BE2C (cell line): ENCODE data around the gene SERPING1.

Experiments
- DNase-seq: peaks from one replicate; pipeline ENCODE4 v3.0.0-alpha.2; 2020
- H3K27me3 ChIP-seq: fragments of 250-450 bp; sonication (Bioruptor Pico); 2 replicates; pipeline ENCODE4 v1.5.1; 2020; ENCODE audit warnings: mild to moderate bottlenecking
- H3K36me3 ChIP-seq: fragments of 250-450 bp; sonication (Bioruptor Pico); 2 replicates; pipeline ENCODE4 v1.5.1; 2020; ENCODE audit warnings: mild to moderate bottlenecking
- H3K4me1 ChIP-seq: fragments of 250-450 bp; sonication (Bioruptor Pico); 2 replicates; pipeline ENCODE4 v1.5.1; 2020
- H3K4me3 ChIP-seq: 2 replicates; pipeline ENCODE4 v1.5.1; 2011; ENCODE audit warnings: low read depth, low read length
- H3K9me3 ChIP-seq: fragments of 250-450 bp; sonication (Bioruptor Pico); 2 replicates; pipeline ENCODE4 v1.5.1; 2020
- CTCF ChIP-seq: IDR thresholded peaks from 2 replicates; pipeline ENCODE4 v1.5.1; 2012; ENCODE audit warnings: mild to moderate bottlenecking, low read depth, low read length

SERPING1 gene

DNA sequence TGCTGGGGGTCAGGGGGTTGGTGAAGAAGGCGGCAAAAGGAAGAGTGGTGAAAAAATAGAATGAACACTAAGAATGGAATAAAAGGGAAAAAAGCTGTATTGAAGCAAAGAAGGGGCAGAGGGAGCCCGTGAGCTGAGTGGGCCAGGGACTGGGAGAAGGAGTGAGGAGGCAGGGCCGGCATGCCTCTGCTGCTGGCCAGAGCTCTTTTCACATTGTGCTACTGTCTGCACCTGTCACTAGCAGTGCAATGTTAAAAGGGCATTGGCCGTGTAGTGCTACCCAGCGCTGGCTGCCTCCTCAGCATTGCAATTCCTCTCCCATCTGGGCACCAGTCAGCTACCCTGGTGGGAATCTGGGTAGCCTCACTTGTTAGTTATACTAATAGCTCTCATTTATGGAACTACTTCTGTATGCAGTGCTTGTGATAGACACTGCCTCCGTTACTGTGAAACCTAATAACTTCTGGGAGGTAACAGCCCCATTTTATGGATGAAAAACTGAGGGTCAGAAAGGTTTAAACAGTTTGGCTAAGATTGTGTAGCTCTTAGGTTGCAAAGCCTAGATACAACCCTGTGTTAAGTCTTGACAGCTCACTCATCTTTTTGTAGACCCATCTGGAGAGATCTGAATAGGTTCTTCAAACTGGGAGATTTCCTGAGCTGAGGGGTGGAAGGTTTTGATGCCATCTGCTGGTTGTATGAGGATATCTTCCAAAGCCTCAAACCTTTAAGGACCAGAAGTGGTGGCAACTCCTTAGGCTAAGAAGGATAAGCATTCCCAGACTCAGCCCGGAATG lies 43.7 kb downstream of the SERPING1 start:
- H3K9me3 ChIP-seq = no peaks in the 10 kb centered on the region
- peak; percentile 31 for DNase-seq

DNA sequence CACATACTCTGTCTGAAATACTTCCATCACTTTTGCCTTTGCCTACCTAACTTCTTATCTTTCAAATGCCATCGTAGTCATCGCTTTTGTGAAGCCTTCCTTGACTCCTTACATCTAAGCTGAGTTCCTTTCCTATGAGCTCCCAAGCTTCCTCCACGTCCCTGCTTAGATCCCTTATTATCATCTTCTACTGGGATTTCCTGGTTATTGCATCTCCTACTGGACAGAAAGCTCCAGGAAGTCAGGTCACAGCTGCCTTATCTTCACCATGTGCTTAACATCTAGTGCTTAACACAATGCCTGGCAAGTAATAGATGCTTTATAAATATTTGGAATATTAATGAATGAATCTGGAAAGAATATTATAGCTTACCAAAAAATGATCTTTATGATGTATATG lies 46.3 kb downstream of the SERPING1 start:
- no peak for TF ChIP-seq CTCF
- H3K4me1 ChIP-seq = no peaks in the 10 kb centered on the region

More for the DNA sequence above, 43.7 kb downstream of the SERPING1 start:
- no peak overlapping the region for H3K4me3 ChIP-seq
- TF ChIP-seq CTCF = peak; percentile 47
- peaks cover 3% of the 10 kb centered on the region for H3K27me3 ChIP-seq
- no peaks in the 10 kb centered on the region for H3K36me3 ChIP-seq
- no peaks in the 10 kb centered on the region for H3K4me1 ChIP-seq

GRCh38 chr11:57644748-57645688 lies 47.5 kb downstream of the SERPING1 start:
- peak; percentile 71 for TF ChIP-seq CTCF
- Histone ChIP-seq H3K9me3 (no peaks in the 10 kb centered on the region), H3K36me3 (no peaks in the 10 kb centered on the region), H3K27me3 (peaks cover 35% of the 10 kb centered on the region), H3K4me1 (no peaks in the 10 kb centered on the region), H3K4me3 (no peak overlapping the region)
- peak; percentile 76 for DNase-seq

More for the DNA sequence above, 46.3 kb downstream of the SERPING1 start:
- peaks cover 29% of the 10 kb centered on the region for H3K27me3 ChIP-seq
- no peak overlapping the region for H3K4me3 ChIP-seq
- DNase-seq = no peak
- H3K36me3 ChIP-seq = no peaks in the 10 kb centered on the region
- no peaks in the 10 kb centered on the region for H3K9me3 ChIP-seq

- no peaks in the 10 kb centered on the region for H3K36me3 ChIP-seq
- H3K27me3 ChIP-seq = peaks cover 35% of the 10 kb centered on the region
- no peaks in the 10 kb centered on the region for H3K9me3 ChIP-seq
- no peaks in the 10 kb centered on the region for H3K4me1 ChIP-seq
- no peak for TF ChIP-seq CTCF
- no peak for DNase-seq
- H3K4me3 ChIP-seq = no peak overlapping the region
Measured at GRCh38 chr11:57645689-57646085, 48.2 kb downstream of the SERPING1 start.

GRCh38 chr11:57646194-57646798 lies 48.8 kb downstream of the SERPING1 start:
- H3K4me1 ChIP-seq = no peaks in the 10 kb centered on the region

More at GRCh38 chr11:57646194-57646798, 48.8 kb downstream of the SERPING1 start:
- no peak for DNase-seq
- Histone ChIP-seq H3K36me3 (no peaks in the 10 kb centered on the region), H3K27me3 (peaks cover 35% of the 10 kb centered on the region), H3K4me3 (no peak overlapping the region), H3K9me3 (no peaks in the 10 kb centered on the region)
- TF ChIP-seq CTCF = no peak
